ENCODE data around the gene RBL2. TPM values are rescaled to one million over a fixed set of nuclear protein-coding genes. Genes with fewer than 3 reads are reported as not detected.

RBL2 gene
- total and polyA plus RNA-seq, 9 of the 15 experiments (the other 6 are each of a cell fraction or from before 2014, with no cell fraction given) = 7.8 to 76.3 (median 28.5) TPM

- TF ChIP-seq MBD1 (CRISPR knock-in tag; IDR thresholded peaks at IDR 0.05) = no peak
- no peak for TF ChIP-seq ZNF717 (CRISPR knock-in tag; IDR thresholded peaks at IDR 0.05)
- no peak for TF ChIP-seq ZNF395 (CRISPR knock-in tag; IDR thresholded peaks at IDR 0.05)
- TF ChIP-seq PHB2 (IDR thresholded peaks at IDR 0.05; ENCODE audit: low read depth) = no peak
- TF ChIP-seq ZC3H8 (IDR thresholded peaks at IDR 0.05) = no peak
- TF ChIP-seq EGR1 (conservative IDR thresholded peaks at IDR 0.05) = no peak
- TF ChIP-seq ASH1L (IDR thresholded peaks at IDR 0.05; ENCODE audit: borderline replicate concordance, low read depth, partially characterized antibody) = no peak
- no peak for TF ChIP-seq CHD1 (IDR thresholded peaks at IDR 0.05; ENCODE audit: low read length)
- no peak for TF ChIP-seq TOE1 (IDR thresholded peaks at IDR 0.05; ENCODE audit: borderline replicate concordance)
- TF ChIP-seq TOE1 (CRISPR knock-in tag; IDR thresholded peaks at IDR 0.05; ENCODE audit: borderline replicate concordance, low read depth) = no peak
Observed at GRCh38 chr16:53478965-53479364, 44.7 kb downstream of the RBL2 start (continued).
